Endothelial cell of umbilical vein (primary cell): ENCODE data around the gene SLC38A4. TPM values are rescaled to one million over a fixed set of nuclear protein-coding genes. Genes with fewer than 3 reads are reported as not detected.
"Not testable (repeated sequence)": the region's sequence is repeated elsewhere in the genome, so short reads cannot be mapped to it uniquely, and the experiment has no call there.

Experiments used
- BruUV-seq: library from RNA; stranded (reverse); fragments of 400-500 nt; replicated peaks from 2 replicates; lab custom pipeline; 2021; lab: Mats Ljungman, UMichigan
- CTCF ChIA-PET: fragments of 300-600, 350-600 bp; sonication (Branson Sonifier 250); formaldehyde crosslinking; loops from one replicate; lab custom pipeline; 2021; ENCODE audit warnings: antibody characterized with exemption, inconsistent platforms; lab: Charles Lee
- POLR2A ChIA-PET: fragments of 300-600, 350-600 bp; sonication (Branson Sonifier 250); formaldehyde crosslinking; loops from one replicate; lab custom pipeline; 2021; ENCODE audit warnings: antibody characterized with exemption, inconsistent platforms; lab: Charles Lee
- DNase-seq: peaks from one replicate; pipeline ENCODE4 v3.0.0-alpha.2; 2011; ENCODE audit warnings: low read depth, low spot score
- FAIRE-seq: peaks from 2 replicates; lab custom pipeline; 2011; peaks lifted over from hg19 to GRCh38; lab: Jason Lieb, UNC
- H2AFZ ChIP-seq: 2 replicates; pipeline ENCODE4 v1.6.0; 2012; ENCODE audit warnings: low read depth, low read length, control low read depth, inconsistent platforms
- H3K27ac ChIP-seq: 2 replicates; pipeline ENCODE4 v1.5.1; 2011; ENCODE audit warnings: low read depth, mild to moderate bottlenecking, control low read depth, low read length, moderate library complexity; ENCODE audit not compliant: insufficient read depth
- H3K27me3 ChIP-seq, 2 experiments: 2 replicates each; pipeline versions ENCODE4 v1.6.0 to v1.6.1; 2011; ENCODE audit warnings: low read length in 2 of 2, mixed read lengths in 1 of 2; ENCODE audit not compliant: control insufficient read depth in 2 of 2, insufficient read depth in 2 of 2
- H3K36me3 ChIP-seq, 2 experiments: 2 replicates in 1 of 2; 3 replicates in 1 of 2; pipeline ENCODE4 v1.5.1; 2011; ENCODE audit warnings: low read length in 2 of 2, mild to moderate bottlenecking in 1 of 2, moderate library complexity in 1 of 2; ENCODE audit not compliant: control insufficient read depth in 2 of 2, insufficient read depth in 2 of 2; ENCODE audit errors: extremely low read depth in 1 of 2
- H3K4me1 ChIP-seq: 3 replicates; pipeline ENCODE4 v1.5.1; 2011; ENCODE audit warnings: mild to moderate bottlenecking, low read length; ENCODE audit not compliant: control insufficient read depth, insufficient read depth; ENCODE audit errors: extremely low read depth
- H3K4me2 ChIP-seq: 2 replicates; pipeline ENCODE4 v1.6.1; 2011; ENCODE audit warnings: low read length, control low read depth, mixed read lengths; ENCODE audit not compliant: insufficient read depth
- H3K4me3 ChIP-seq, 3 experiments: fragments of 200-600 bp in 1 of 3; sonication (generic), shearing (Covaris generic) in 1 of 3; replicated peaks in 1 of 3; 2 replicates each; pipeline ENCODE4 v1.5.1; 2011 to 2016; ENCODE audit warnings: control low read depth in 3 of 3, low read length in 3 of 3, mild to moderate bottlenecking in 2 of 3, inconsistent platforms in 1 of 3, low read depth in 1 of 3, moderate library complexity in 1 of 3; ENCODE audit not compliant: insufficient read depth in 1 of 3
- H3K79me2 ChIP-seq: 2 replicates; pipeline ENCODE4 v1.6.0; 2012; ENCODE audit warnings: low read length, inconsistent platforms; ENCODE audit not compliant: control insufficient read depth, insufficient read depth
- H3K9ac ChIP-seq: replicated peaks from 2 replicates; pipeline ENCODE3; 2011; ENCODE audit warnings: low read length, control low read depth; ENCODE audit not compliant: insufficient read depth; ENCODE audit errors: extremely low read depth
- H3K9me1 ChIP-seq: replicated peaks from 3 replicates; pipeline ENCODE4 v1.6.0; 2011; ENCODE audit warnings: mild to moderate bottlenecking, low read length; ENCODE audit not compliant: control insufficient read depth, insufficient read depth; ENCODE audit errors: extremely low read depth
- H3K9me3 ChIP-seq: replicated peaks from 2 replicates; pipeline ENCODE4 v1.5.1; 2012; ENCODE audit warnings: low read length, inconsistent platforms; ENCODE audit not compliant: control insufficient read depth, insufficient read depth
- H4K20me1 ChIP-seq: replicated peaks from 2 replicates; pipeline ENCODE3; 2011; ENCODE audit warnings: mild to moderate bottlenecking, low read length; ENCODE audit not compliant: control insufficient read depth, insufficient read depth; ENCODE audit errors: extremely low read depth
- EZH2 ChIP-seq: IDR thresholded peaks from 2 replicates; pipeline ENCODE4 v1.6.1; 2012; ENCODE audit warnings: borderline replicate concordance, low read depth, mild to moderate bottlenecking, moderate library complexity, low read length, inconsistent platforms; ENCODE audit not compliant: severe bottlenecking
- FOS ChIP-seq: IDR thresholded peaks from 2 replicates; pipeline ENCODE4 v1.6.1; 2011; ENCODE audit warnings: mild to moderate bottlenecking, low read length, moderate library complexity, borderline replicate concordance; ENCODE audit not compliant: insufficient read depth
- GATA2 ChIP-seq: IDR thresholded peaks from 2 replicates; pipeline ENCODE4 v1.7.0; 2011; ENCODE audit warnings: low read depth, mild to moderate bottlenecking, moderate library complexity, mixed read lengths, low read length; ENCODE audit not compliant: insufficient read length, insufficient read depth
- JUN ChIP-seq: IDR thresholded peaks from 2 replicates; pipeline ENCODE4 v1.6.1; 2011; ENCODE audit warnings: borderline replicate concordance, low read depth; ENCODE audit not compliant: insufficient read length, insufficient read depth
- POLR2A ChIP-seq: IDR thresholded peaks from 2 replicates; pipeline ENCODE4 v1.6.1; 2012; ENCODE audit warnings: low read depth, mild to moderate bottlenecking, control low read depth, low read length
- POLR2AphosphoS5 ChIP-seq: IDR thresholded peaks from 2 replicates; pipeline ENCODE4 v1.6.1; 2012; ENCODE audit warnings: low read depth, mild to moderate bottlenecking, control low read depth, low read length, moderate library complexity; ENCODE audit not compliant: insufficient read depth
- dilution Hi-C: fragments of 300-500 bp; cut with MboI; formaldehyde crosslinking; loops from one replicate; pipeline ENCODE4 v1.15.0; 2019; ENCODE audit warnings: low sequenced_read_pairs; ENCODE audit not compliant: extremely low pct_ligation_motif_present
- intact Hi-C: fragments of 100-400 bp; cut with micrococcal nuclease; formaldehyde crosslinking; loops from one replicate; pipeline ENCODE4 v1.10.0; 2022
- polyA plus RNA-seq, 4 experiments: library from polyadenylated mRNA; depleted of rRNA in 3 of 4; stranded (reverse) in 3 of 4; unstranded in 1 of 4; fragments of >200 nt; gene quantifications; 2 replicates each; pipeline versions ENCODE4 v1.2.1 to v1.2.3, GENCODE V29; 2011 to 2012; ENCODE audit warnings: missing spikeins in 1 of 4
- total RNA-seq: library from RNA; stranded (reverse); gene quantifications from 2 replicates; pipeline ENCODE4 v1.2.3, GENCODE V29; 2021
- TF ChIP-seq, protein P1 (sequence below): IDR thresholded peaks from 2 replicates; pipeline ENCODE4 v1.6.1; 2011; ENCODE audit not compliant: insufficient read depth, insufficient read length
- TF ChIP-seq, protein P2 (sequence below), 2 donors: IDR thresholded peaks; 1 replicate in 1 of 2; 2 replicates in 1 of 2; pipeline ENCODE4 v1.5.1; 2011; ENCODE audit warnings: low read length in 2 of 2, mild to moderate bottlenecking in 2 of 2, moderate library complexity in 2 of 2, control low read depth in 1 of 2, inconsistent platforms in 1 of 2, low read depth in 1 of 2; ENCODE audit not compliant: insufficient read depth in 1 of 2; ENCODE audit errors: extremely low read depth in 1 of 2

SLC38A4 gene
- total and polyA plus RNA-seq, 2 donors (not counting 3 experiments of a cell fraction or from before 2014, with no cell fraction given) = 0.36 to 0.66 TPM

DNA sequence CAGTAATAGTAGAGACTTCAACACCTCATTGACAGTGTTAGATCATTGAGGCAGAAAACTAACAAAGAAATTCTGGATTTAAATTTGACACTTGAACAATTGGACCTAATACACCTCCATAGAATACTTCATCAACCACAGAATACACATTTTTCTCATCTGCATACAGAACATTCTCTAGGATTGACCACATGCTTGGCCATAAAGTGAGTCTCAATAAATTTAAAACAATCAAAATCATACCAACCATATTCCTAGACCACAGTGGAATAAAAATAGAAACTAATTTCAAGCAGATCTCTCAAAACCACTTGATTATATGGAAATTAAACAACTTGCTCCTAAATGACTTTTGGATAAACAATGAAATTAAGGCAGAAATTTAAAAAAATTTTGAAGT, 82.3 kb downstream of the SLC38A4 start:
- dilution Hi-C loops = no loop called here
- Histone ChIP-seq H2AFZ (no peak overlapping the region), H3K9me3 (no peaks in the 10 kb centered on the region), H3K4me1 (no peaks in the 10 kb centered on the region), H4K20me1 (no peaks in the 10 kb centered on the region), H3K79me2 (no peaks in the 10 kb centered on the region), H3K27ac (no peak overlapping the region), H3K9me1 (no peaks in the 10 kb centered on the region), H3K4me3 (no peak overlapping the region), H3K9ac (no peak overlapping the region), H3K27me3 (no peaks in the 10 kb centered on the region), H3K4me2 (no peak overlapping the region), H3K36me3 (no peaks in the 10 kb centered on the region)
- BruUV-seq = no TSS peak
- CTCF ChIA-PET = no interaction called here
- FAIRE-seq (no peak), DNase-seq (no peak)
- TF ChIP-seq, protein P1, sequence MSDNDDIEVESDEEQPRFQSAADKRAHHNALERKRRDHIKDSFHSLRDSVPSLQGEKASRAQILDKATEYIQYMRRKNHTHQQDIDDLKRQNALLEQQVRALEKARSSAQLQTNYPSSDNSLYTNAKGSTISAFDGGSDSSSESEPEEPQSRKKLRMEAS = no peak
- TF ChIP-seq EZH2 (no peak), GATA2 (no peak), POLR2A (no peak), POLR2AphosphoS5 (no peak), JUN (no peak), FOS (no peak)
- TF ChIP-seq, protein P2, sequence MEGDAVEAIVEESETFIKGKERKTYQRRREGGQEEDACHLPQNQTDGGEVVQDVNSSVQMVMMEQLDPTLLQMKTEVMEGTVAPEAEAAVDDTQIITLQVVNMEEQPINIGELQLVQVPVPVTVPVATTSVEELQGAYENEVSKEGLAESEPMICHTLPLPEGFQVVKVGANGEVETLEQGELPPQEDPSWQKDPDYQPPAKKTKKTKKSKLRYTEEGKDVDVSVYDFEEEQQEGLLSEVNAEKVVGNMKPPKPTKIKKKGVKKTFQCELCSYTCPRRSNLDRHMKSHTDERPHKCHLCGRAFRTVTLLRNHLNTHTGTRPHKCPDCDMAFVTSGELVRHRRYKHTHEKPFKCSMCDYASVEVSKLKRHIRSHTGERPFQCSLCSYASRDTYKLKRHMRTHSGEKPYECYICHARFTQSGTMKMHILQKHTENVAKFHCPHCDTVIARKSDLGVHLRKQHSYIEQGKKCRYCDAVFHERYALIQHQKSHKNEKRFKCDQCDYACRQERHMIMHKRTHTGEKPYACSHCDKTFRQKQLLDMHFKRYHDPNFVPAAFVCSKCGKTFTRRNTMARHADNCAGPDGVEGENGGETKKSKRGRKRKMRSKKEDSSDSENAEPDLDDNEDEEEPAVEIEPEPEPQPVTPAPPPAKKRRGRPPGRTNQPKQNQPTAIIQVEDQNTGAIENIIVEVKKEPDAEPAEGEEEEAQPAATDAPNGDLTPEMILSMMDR (IDR thresholded peaks at IDR 0.05; ENCODE audit: extremely low read depth in 1 of 2, insufficient read depth in 1 of 2, low read depth in 1 of 2, low read length in 2 of 2) = no peak
- intact Hi-C loops = no loop called here
- POLR2A ChIA-PET = no interaction called here

DNA sequence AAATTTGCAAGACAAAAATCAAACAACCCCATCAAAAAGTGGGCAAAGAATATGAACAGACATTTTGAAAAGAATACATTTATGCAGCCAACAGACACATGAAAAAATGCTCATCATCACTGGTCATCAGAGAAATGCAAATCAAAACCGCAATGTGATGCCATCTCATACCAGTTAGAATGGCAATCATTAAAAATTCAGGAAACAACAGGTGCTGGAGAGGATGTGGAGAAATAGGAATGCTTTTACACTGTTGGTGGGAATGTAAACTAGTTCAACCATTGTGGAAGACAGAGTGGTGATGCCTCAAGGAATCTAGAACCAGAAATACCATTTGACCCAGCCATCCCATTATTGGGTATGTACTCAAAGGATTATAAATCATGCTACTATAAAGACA, 83.5 kb downstream of the SLC38A4 start:
- H3K36me3 ChIP-seq, H3K9ac ChIP-seq, H3K4me2 ChIP-seq, H3K79me2 ChIP-seq, FAIRE-seq, H3K27me3 ChIP-seq, dilution Hi-C loops, H3K9me1 ChIP-seq, H3K9me3 ChIP-seq, H3K4me3 ChIP-seq, H2AFZ ChIP-seq, POLR2A ChIA-PET, CTCF ChIA-PET, intact Hi-C loops, H3K4me1 ChIP-seq, H3K27ac ChIP-seq, DNase-seq, BruUV-seq, H4K20me1 ChIP-seq: not testable (repeated sequence)
